ENCODE measurements around the gene STARD9. TPM values are rescaled to one million over a fixed set of nuclear protein-coding genes. Genes with fewer than 3 reads are reported as not detected.

STARD9 gene
- total RNA-seq, 1 donor from 2014 or later, result 7.1 TPM

DNA sequence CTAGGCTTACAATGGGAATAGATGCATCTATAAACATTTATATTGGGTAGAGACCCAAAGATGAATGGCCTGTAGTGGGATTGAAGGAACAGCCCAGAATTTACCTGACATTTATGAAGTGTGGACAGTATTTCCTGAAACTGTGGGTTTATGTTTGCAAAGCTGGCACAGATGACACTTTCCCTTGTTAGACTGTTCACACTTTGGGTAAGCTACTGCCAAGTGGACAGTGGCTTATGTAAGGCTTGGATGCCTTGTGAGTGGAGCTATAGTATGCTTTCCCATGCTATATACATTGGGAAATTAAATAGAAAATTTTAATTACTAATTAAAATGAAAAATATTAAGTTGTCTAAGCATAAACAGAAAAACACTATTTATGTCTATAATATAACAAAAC lies 48.5 kb downstream of the STARD9 start:
- H3K27me3 ChIP-seq (ENCODE audit: insufficient read depth, low read length), result no peaks in the 10 kb centered on the region
- H3K4me1 Mint-ChIP-seq (ENCODE audit: low read depth, unreplicated experiment), result no peaks in the 10 kb centered on the region
- H3K4me2 ChIP-seq (ENCODE audit: low read length), result no peak overlapping the region
- H3K9me3 Mint-ChIP-seq (ENCODE audit: unreplicated experiment), result no peaks in the 10 kb centered on the region
- H3K27ac Mint-ChIP-seq (ENCODE audit: unreplicated experiment), result no peak overlapping the region
- H2AFZ ChIP-seq (ENCODE audit: low read depth, low read length), result no peak overlapping the region
- DNase-seq (ENCODE audit: low read depth) (no peak), FAIRE-seq (no peak)
- H3K27me3 Mint-ChIP-seq (ENCODE audit: low read depth, unreplicated experiment), result no peaks in the 10 kb centered on the region
- H3K9ac ChIP-seq (ENCODE audit: low read length), result no peak overlapping the region
- no peak overlapping the region for H3K27ac ChIP-seq (ENCODE audit: low read depth, low read length)
- H4K20me1 ChIP-seq (ENCODE audit: insufficient read depth, low read length), result no peaks in the 10 kb centered on the region
- TF ChIP-seq EZH2 (IDR thresholded peaks at IDR 0.05; ENCODE audit: insufficient read depth, low read length), result no peak
- no peak for TF ChIP-seq CTCF (IDR thresholded peaks at IDR 0.05; ENCODE audit: insufficient read depth, low read depth, low read length)
- H3K4me3 Mint-ChIP-seq (ENCODE audit: unreplicated experiment), result no peak overlapping the region
- no peaks in the 10 kb centered on the region for H3K9me3 ChIP-seq (ENCODE audit: insufficient read depth, low read depth, low read length)
- no peaks in the 10 kb centered on the region for H3K36me3 ChIP-seq (ENCODE audit: insufficient read depth, low read length)
- no peaks in the 10 kb centered on the region for H3K4me1 ChIP-seq (ENCODE audit: insufficient read depth, low read length)
- H3K36me3 Mint-ChIP-seq (ENCODE audit: low read depth, unreplicated experiment), result no peaks in the 10 kb centered on the region
- H3K79me2 ChIP-seq (ENCODE audit: insufficient read depth, low read length), result no peaks in the 10 kb centered on the region
- no peak overlapping the region for H3K4me3 ChIP-seq (ENCODE audit: insufficient read depth, low read depth, low read length)

DNA sequence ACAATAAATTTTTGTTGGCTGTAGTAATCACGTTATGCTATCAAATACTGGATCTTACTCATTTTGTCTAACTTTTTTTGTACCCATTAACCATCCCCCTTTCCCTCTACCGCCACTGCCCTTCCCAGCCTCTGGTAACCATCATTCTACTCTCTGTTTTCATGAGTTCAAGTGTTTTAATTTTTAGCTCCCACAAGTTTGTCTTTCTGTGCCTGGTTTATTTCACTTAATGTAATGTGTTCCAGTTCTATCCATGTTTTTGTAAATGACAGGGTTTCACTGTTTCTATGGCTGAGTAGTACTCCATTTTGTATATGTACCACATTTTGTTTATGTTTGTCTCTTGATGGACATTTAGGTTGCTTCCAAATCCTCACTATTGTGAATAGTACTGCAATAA lies 52.1 kb downstream of the STARD9 start:
- Histone ChIP-seq H3K4me1 (ENCODE audit: insufficient read depth, low read length) (no peaks in the 10 kb centered on the region), H4K20me1 (ENCODE audit: insufficient read depth, low read length) (no peaks in the 10 kb centered on the region), H3K9me3 (ENCODE audit: insufficient read depth, low read depth, low read length) (no peaks in the 10 kb centered on the region), H3K4me2 (ENCODE audit: low read length) (no peak overlapping the region), H2AFZ (ENCODE audit: low read depth, low read length) (no peak overlapping the region), H3K79me2 (ENCODE audit: insufficient read depth, low read length) (no peaks in the 10 kb centered on the region), H3K27me3 (ENCODE audit: insufficient read depth, low read length) (no peaks in the 10 kb centered on the region), H3K36me3 (ENCODE audit: insufficient read depth, low read length) (no peaks in the 10 kb centered on the region), H3K27ac (ENCODE audit: low read depth, low read length) (no peak overlapping the region), H3K9ac (ENCODE audit: low read length) (no peak overlapping the region), H3K4me3 (ENCODE audit: insufficient read depth, low read depth, low read length) (no peak overlapping the region)
- DNase-seq (ENCODE audit: low read depth) (no peak), FAIRE-seq (no peak)
- no peaks in the 10 kb centered on the region for H3K27me3 Mint-ChIP-seq (ENCODE audit: low read depth, unreplicated experiment)
- H3K9me3 Mint-ChIP-seq (ENCODE audit: unreplicated experiment), result no peaks in the 10 kb centered on the region
- no peak overlapping the region for H3K4me3 Mint-ChIP-seq (ENCODE audit: unreplicated experiment)
- H3K27ac Mint-ChIP-seq (ENCODE audit: unreplicated experiment), result no peak overlapping the region
- TF ChIP-seq EZH2 (IDR thresholded peaks at IDR 0.05; ENCODE audit: insufficient read depth, low read length) (no peak), CTCF (IDR thresholded peaks at IDR 0.05; ENCODE audit: insufficient read depth, low read depth, low read length) (no peak)
- H3K36me3 Mint-ChIP-seq (ENCODE audit: low read depth, unreplicated experiment), result no peaks in the 10 kb centered on the region
- no peaks in the 10 kb centered on the region for H3K4me1 Mint-ChIP-seq (ENCODE audit: low read depth, unreplicated experiment)

- H4K20me1 ChIP-seq (ENCODE audit: insufficient read depth, low read length), result no peaks in the 10 kb centered on the region
- no peaks in the 10 kb centered on the region for H3K79me2 ChIP-seq (ENCODE audit: insufficient read depth, low read length)
- H3K9me3 ChIP-seq (ENCODE audit: insufficient read depth, low read depth, low read length), result no peaks in the 10 kb centered on the region
- no peak overlapping the region for H3K4me2 ChIP-seq (ENCODE audit: low read length)
- no peak overlapping the region for H2AFZ ChIP-seq (ENCODE audit: low read depth, low read length)
- Mint-ChIP-seq H3K27me3 (ENCODE audit: low read depth, unreplicated experiment) (no peaks in the 10 kb centered on the region), H3K36me3 (ENCODE audit: low read depth, unreplicated experiment) (peaks cover 1% of the 10 kb centered on the region), H3K27ac (ENCODE audit: unreplicated experiment) (no peak overlapping the region), H3K4me1 (ENCODE audit: low read depth, unreplicated experiment) (no peaks in the 10 kb centered on the region), H3K9me3 (ENCODE audit: unreplicated experiment) (no peaks in the 10 kb centered on the region), H3K4me3 (ENCODE audit: unreplicated experiment) (no peak overlapping the region)
- no peaks in the 10 kb centered on the region for H3K27me3 ChIP-seq (ENCODE audit: insufficient read depth, low read length)
- no peak overlapping the region for H3K27ac ChIP-seq (ENCODE audit: low read depth, low read length)
- H3K4me3 ChIP-seq (ENCODE audit: insufficient read depth, low read depth, low read length), result no peak overlapping the region
- H3K36me3 ChIP-seq (ENCODE audit: insufficient read depth, low read length), result no peaks in the 10 kb centered on the region
- TF ChIP-seq EZH2 (IDR thresholded peaks at IDR 0.05; ENCODE audit: insufficient read depth, low read length), result no peak
- no peak for TF ChIP-seq CTCF (IDR thresholded peaks at IDR 0.05; ENCODE audit: insufficient read depth, low read depth, low read length)
- FAIRE-seq, result no peak
- no peak for DNase-seq (ENCODE audit: low read depth)
- no peak overlapping the region for H3K9ac ChIP-seq (ENCODE audit: low read length)
- H3K4me1 ChIP-seq (ENCODE audit: insufficient read depth, low read length), result no peaks in the 10 kb centered on the region
Observed at GRCh38 chr15:42628761-42629160, 53.4 kb downstream of the STARD9 start.
